Ishikawa (cell line): ENCODE data around the gene ATP5PO.

ENCODE experiments used
- CEBPB ChIP-seq: IDR thresholded peaks from 2 replicates; pipeline ENCODE4 v1.6.1; 2012
- CREB1 ChIP-seq: IDR thresholded peaks from 2 replicates; pipeline ENCODE4 v1.6.1; 2012; ENCODE audit warnings: low read depth
- EGR1 ChIP-seq: IDR thresholded peaks from 2 replicates; pipeline ENCODE4 v1.6.1; 2012
- EP300 ChIP-seq: IDR thresholded peaks from 2 replicates; pipeline ENCODE4 v1.6.1; 2012; ENCODE audit warnings: borderline replicate concordance
- FOXM1 ChIP-seq: IDR thresholded peaks from 2 replicates; pipeline ENCODE4 v1.6.1; 2012; ENCODE audit warnings: low read depth, borderline replicate concordance
- MAX ChIP-seq: IDR thresholded peaks from 2 replicates; pipeline ENCODE4 v1.6.1; 2012
- NFIC ChIP-seq: IDR thresholded peaks from 2 replicates; pipeline ENCODE4 v1.6.1; 2012
- RAD21 ChIP-seq: IDR thresholded peaks from 2 replicates; pipeline ENCODE4 v1.6.1; 2012; ENCODE audit warnings: low read depth
- TAF1 ChIP-seq: IDR thresholded peaks from 2 replicates; pipeline ENCODE4 v1.6.1; 2012; ENCODE audit warnings: low read depth, mild to moderate bottlenecking
- TCF12 ChIP-seq: IDR thresholded peaks from 2 replicates; pipeline ENCODE4 v1.6.1; 2012; ENCODE audit warnings: low read depth
- TEAD4 ChIP-seq: IDR thresholded peaks from 2 replicates; pipeline ENCODE4 v1.6.1; 2012
- USF1 ChIP-seq: IDR thresholded peaks from 2 replicates; pipeline ENCODE4 v1.6.1; 2012
- YY1 ChIP-seq: IDR thresholded peaks from 2 replicates; pipeline ENCODE4 v1.6.1; 2012; ENCODE audit warnings: low read depth
- ZBTB7A ChIP-seq: IDR thresholded peaks from 2 replicates; pipeline ENCODE4 v1.6.1; 2012; ENCODE audit warnings: low read depth
- TF ChIP-seq, protein P1 (sequence below): IDR thresholded peaks from 2 replicates; pipeline ENCODE4 v1.6.1; 2012; ENCODE audit warnings: low read depth, mild to moderate bottlenecking

The ATP5PO gene

DNA sequence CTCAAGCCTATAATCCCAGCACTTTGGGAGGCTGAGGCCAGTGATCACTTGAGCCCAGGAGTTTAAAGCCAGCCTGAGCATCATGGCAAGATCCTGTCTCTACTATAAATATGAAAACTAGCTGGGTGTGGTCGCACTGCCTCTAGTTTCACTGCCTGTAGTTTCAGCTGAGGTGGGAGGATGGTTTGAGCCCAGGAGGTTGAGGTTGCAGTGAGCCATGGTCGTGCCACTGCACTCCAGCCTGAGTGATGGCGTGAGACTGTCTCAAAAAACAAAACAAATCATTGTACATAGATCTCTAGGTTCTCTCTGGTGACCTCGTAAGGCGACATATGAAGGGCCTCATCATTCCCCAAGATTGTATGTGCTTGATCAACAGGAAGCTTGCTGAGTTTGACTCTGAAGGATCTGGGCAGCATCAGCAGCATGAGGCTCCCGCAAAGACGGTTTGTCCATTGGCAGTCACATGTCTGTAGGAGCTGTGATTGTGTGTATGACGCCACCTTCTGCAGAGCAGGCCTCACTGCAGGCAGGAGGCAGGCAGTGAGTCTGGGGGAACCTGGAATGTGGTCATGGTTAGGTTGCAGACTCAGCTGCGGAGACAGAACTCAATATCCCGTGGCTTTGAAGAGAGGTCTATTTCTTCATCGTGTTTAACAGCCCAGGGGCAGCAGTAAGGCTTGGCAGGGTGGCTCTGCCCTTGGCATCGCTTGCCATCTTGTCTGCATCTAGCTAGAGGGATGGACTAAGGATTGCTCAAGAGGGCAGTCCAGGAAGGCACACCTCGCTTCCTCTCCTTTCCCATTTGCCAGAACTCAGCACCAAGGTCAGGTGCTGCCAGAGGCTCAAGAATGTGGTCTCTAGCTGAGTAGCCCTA lies 14.0 kb downstream of the ATP5PO start:
- TF ChIP-seq YY1 (no peak), MAX (peak; percentile 47; the same call in 1 of the 2 replicates), USF1 (peak; percentile 79), RAD21 (peak; percentile 83), ZBTB7A (no peak), CEBPB (peak; percentile 15; the same call in 1 of the 2 replicates)

DNA sequence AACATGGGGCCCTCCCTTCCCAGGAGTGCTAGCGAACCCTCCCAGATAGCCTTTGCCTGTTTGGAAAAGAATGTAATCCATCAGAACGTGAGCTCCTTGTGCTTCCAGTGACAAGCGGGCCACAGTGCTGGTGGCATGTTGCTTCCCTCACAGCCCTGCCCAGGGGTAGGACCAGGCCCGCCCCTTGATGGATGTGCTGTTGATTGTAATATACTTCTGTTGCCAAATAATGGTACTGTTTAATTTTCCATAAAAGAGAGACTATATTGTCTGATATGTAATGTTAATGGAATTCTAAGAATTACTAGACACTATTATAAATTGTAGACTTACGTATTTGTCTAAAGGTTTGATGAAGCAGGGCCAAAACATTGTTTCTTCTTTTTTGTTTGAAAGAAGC lies 16.4 kb downstream of the ATP5PO start:
- TF ChIP-seq TEAD4 (peak; percentile 14; the same call in 1 of the 2 replicates), NFIC (0 out of 2 replicates have a peak, but pooled peaks have one; percentile 9), EGR1 (no peak)

DNA sequence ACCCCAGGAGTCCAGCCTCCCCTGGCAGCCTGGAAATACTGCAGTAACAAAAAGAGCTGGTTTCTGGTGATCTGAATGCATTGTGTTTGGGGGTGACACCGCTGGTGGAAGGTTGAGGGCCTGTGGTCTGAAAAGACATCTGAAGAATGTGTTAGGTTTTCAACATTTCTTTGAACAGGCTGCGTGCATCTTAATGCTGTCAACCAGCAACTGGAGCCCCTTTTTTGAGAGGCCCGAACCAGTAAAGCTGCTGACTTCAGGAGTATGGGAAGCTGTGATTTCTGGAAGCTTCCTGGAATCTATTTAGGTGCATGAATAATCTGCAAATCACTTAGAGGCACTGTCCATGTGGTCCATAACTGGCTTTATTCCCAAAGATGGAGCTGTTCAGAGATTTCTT lies 17.0 kb downstream of the ATP5PO start:
- TF ChIP-seq TCF12 (no peak), NFIC (no peak), ZBTB7A (no peak), YY1 (no peak), EP300 (no peak), USF1 (no peak), FOXM1 (no peak)

DNA sequence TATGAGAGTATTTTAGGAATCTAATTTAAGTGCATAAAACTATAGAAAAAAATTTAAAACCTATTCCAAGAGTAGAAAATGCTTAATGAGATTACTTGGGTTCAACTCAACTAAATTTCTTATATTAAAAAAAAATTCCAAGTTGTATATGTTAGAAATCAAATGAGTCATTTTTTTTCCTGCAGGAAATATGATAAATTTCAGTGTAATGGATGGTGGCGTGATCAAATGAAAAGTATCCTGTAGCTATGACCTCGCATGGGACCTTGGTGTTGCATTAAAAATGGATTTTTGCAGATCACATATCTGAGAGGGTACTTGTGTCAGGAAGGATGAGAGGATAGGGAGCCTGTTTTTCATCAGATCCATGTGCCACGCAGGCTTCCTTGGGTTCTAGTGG lies 17.9 kb downstream of the ATP5PO start:
- TF ChIP-seq FOXM1 (no peak), TAF1 (no peak), YY1 (no peak), TEAD4 (no peak), MAX (no peak), CREB1 (no peak), EP300 (no peak), NFIC (no peak), USF1 (no peak), TCF12 (no peak), CEBPB (no peak), RAD21 (no peak), EGR1 (no peak), ZBTB7A (no peak)
- TF ChIP-seq, protein P1, sequence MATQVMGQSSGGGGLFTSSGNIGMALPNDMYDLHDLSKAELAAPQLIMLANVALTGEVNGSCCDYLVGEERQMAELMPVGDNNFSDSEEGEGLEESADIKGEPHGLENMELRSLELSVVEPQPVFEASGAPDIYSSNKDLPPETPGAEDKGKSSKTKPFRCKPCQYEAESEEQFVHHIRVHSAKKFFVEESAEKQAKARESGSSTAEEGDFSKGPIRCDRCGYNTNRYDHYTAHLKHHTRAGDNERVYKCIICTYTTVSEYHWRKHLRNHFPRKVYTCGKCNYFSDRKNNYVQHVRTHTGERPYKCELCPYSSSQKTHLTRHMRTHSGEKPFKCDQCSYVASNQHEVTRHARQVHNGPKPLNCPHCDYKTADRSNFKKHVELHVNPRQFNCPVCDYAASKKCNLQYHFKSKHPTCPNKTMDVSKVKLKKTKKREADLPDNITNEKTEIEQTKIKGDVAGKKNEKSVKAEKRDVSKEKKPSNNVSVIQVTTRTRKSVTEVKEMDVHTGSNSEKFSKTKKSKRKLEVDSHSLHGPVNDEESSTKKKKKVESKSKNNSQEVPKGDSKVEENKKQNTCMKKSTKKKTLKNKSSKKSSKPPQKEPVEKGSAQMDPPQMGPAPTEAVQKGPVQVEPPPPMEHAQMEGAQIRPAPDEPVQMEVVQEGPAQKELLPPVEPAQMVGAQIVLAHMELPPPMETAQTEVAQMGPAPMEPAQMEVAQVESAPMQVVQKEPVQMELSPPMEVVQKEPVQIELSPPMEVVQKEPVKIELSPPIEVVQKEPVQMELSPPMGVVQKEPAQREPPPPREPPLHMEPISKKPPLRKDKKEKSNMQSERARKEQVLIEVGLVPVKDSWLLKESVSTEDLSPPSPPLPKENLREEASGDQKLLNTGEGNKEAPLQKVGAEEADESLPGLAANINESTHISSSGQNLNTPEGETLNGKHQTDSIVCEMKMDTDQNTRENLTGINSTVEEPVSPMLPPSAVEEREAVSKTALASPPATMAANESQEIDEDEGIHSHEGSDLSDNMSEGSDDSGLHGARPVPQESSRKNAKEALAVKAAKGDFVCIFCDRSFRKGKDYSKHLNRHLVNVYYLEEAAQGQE = no peak

- TF ChIP-seq MAX (no peak), NFIC (no peak), YY1 (no peak), TCF12 (no peak), ZBTB7A (no peak), TEAD4 (no peak)
- TF ChIP-seq, protein P1 = no peak
These were observed 18.5 kb downstream of the ATP5PO start for GRCh38 chr21:33897098-33897497.

DNA sequence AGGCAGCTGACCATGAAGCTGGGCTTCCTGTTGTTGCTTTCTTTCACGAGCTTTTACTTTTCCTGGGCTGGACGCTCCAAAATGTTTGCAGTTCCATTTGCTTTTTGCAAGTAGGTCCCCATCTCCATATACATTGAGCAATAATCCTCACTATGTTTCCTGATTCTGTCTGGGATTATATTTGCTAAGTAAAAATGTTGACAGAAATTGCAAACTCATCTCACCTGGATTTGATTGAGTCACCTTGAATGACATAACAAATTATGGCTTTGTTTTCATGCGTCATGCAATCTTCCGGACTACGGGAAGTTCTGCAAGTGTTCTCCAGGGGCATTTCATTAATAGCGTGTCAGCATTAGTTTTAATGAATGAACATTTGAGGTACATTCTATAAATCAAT lies 18.9 kb downstream of the ATP5PO start:
- TF ChIP-seq MAX = no peak
- TF ChIP-seq CEBPB = no peak
- no peak for TF ChIP-seq USF1
- TF ChIP-seq ZBTB7A = no peak
- no peak for TF ChIP-seq YY1
- no peak for TF ChIP-seq TAF1
- TF ChIP-seq, protein P1 = no peak
- no peak for TF ChIP-seq EP300
- no peak for TF ChIP-seq RAD21
- TF ChIP-seq NFIC = no peak
- no peak for TF ChIP-seq TCF12
- TF ChIP-seq TEAD4 = no peak
- no peak for TF ChIP-seq EGR1
- TF ChIP-seq CREB1 = no peak
- TF ChIP-seq FOXM1 = no peak
